Right forelimb (tissue), 1 donor: ENCODE results near the gene IRF5.
A peak's percentile ranks its signal among the peaks of the same experiment; 100 is the strongest.
"Not testable (repeated sequence)": the region's sequence is repeated elsewhere in the genome, so short reads cannot be mapped to it uniquely, and the experiment has no call there.

Source experiments
- DNase-seq: peaks from one replicate; pipeline ENCODE4 v3.0.0-alpha.2; 2018

Gene IRF5

DNA sequence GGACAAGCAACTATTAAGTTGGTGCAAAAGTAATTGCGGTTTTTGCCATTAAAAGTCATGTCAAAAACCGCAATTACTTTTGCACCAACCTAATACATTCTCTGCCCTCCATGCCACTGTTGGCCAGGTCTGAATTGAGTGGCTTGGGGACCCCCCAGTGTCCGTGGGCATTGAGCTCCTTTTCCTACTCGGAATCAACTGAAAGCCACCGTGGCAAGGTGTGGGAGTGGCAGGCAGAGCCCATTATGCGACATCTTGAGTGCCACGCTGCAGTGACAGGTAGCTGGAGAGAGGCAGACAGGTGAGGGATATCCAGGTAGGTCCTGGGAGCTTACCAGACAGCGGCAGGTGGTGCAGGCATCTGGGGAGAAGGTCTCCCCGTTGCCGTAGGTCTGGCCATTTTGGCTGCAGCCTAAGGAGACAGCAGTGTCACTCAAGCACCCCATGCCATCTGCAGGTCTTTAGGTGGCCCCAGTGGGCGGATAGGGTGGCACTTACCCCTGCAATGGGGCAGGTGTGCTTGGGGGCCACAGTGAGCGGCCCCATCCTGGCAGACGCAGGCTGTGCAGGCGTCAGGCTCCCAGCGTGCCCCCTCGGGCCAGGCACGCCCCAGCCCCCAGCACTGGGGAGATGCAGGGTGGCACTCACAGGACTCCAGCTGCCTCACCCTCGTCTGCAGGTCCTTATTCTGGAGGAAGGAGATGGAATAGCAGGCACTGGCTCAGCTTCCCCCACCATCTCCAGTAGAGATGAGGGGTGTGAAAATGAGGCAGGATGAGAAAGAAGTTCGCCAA is 30.8 kb upstream of the IRF5 start:
- no peak for DNase-seq

DNA sequence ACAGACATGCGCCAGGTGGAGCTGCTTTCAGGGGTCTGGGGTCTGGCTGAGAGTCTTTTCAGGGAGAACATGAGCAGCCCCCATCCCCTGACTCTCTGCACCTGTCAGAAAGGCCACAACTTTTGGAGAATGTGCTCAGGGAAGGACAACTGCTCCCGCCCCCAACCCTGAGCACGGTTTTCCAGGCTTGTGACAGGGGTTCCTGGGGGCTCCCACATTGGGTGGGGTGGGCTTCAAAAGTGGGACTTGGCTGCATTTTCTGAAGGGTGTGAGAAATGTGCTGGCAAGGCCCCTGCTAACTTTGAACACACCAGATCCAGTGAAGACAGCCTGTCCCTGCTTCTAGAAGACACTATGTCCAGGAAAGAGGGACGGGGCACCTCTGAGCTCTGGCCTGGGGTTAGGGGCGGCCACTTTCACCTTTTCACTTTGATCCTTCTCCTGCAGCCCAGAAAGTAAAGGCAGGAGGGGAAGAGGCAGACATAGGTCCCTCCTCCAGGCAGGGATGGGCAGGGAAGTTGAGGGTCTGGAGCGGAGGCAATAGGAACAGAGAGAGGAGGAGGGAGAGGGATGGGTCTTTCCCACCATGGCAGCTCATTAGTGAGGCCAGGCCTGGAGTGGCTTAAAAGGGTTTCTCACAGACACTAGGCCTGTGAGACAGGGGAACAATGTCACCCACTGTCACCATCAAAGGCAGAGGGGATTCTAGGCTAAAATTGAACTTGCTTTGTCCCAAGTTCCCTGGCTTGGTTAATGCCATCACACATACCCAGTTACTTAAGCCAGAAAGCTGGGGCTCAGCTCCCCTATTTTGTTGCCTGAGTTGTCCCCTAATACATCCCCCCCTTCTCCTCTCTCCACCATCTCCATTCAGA is 28.7 kb upstream of the IRF5 start:
- peak; percentile 34 for DNase-seq

DNA sequence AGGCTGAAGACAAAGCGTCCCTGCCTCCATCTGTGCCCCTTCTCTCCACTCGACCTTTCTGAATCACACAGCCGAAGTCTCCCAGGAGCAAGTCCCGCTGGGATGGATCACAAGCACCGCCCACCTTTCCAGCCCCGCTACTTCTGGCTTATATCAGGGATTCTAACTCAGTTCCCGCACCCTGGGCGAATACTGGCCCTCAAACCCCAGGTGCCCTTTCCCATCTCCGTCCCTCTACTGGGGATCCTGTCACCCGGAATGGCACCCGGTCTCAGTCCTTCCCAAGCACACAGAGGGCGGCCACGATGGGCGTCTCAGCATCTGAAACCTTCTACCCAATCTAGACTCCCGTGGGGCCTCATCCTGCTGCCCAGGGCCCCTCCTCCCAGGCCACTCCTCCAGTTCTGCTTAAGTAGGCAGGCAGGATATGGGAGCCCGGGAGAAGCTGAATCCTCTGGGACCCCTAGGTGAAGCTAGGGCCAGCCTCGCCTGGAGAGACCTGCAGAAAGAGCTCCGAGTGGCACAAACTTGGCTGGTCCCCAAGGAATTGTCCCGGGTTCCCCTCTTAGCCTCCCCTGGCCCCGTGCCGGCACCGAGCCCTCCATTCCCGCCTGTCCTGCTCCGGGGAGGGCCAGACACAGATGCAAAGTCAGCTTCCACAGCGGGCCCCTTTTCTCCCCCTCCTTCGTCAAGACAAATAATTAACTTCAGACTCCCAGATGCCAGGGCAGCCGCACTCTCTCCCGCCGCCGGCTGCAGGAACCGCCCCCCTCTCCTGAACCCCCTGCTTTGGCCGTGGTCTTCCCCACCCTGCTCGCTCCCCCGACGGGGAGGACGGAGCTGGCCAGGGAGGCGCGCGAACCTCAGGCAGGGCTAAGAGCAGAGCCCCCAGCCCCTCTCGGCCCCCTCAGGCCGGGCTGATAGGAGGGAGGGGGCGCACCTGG is 27.8 kb upstream of the IRF5 start:
- peak; percentile 49 for DNase-seq

DNA sequence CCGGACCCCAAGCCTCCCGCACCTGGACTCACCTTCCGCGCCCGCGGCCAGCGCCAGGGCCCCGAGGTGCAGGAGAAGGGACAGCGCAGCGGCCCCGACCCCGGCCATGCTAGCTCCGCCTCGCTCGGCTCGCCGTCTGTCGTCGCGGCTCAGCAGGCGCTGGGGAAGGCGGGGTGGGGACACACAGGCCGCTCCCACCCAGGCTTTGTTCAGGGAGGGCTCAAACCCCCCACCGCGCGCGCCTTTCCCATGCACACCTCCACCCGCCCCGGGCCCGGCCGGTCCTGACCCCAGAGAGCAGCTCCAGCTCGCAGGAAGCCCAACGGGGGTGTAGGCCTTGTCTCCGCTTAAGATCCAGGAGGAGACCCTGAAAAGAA is 27.2 kb upstream of the IRF5 start, which contains the start of gene KCP:
TSS of gene KCP (minus strand) at position 141 of the 377 bp plus-strand sequence. CDS start at position 108, 33 bp downstream.
- DNase-seq: peak; percentile 46

DNA sequence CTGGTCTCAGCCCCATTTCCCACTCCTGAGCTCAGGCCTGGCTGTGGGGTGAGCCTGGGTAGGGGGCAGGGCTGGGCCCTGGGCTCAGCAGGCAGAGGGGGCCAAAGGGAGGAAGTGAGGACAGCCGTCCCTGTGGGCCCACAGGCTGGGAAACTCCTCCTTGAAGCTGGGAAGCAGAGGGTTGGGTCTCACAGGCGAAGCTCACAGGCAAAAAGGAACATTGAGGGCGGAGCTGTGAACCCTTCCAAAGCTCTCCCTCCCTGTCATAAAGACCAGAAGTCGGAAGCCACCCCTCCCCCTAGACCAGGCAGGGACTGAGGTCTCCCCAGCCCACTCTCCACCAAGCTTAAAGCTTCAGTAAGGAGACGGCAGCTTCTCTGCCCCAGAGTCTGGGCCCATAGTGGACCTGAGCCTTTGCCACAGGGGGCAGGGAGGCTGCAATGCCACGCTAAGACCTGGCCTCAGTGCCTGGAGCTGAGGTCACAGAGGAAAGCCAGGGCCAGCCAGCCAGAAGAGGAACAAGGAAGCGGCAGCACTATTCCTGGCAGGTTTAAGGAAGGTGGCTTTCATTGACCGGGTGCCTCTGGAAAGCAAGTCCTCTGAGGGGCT is 26.2 kb upstream of the IRF5 start:
- no peak for DNase-seq

DNA sequence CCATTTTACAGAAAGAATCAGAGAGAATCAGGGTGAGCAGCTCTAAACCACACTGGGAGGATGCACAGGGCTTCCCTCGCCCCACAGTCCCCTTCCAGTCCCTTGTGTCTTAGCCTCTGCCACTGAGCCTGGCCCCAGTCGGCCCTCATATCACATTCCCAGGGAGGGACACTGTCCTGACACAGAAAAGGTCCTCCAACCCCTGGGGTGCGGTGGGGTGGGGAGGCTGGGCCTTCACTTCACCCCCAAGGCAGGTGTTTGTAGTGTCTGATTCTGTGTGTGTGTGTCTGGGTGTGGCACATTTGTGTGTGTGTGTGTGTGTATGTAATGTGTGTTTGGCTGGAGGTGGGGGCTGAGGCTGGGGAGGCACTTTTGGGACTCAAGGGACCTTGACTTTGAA is 25.4 kb upstream of the IRF5 start:
- no peak for DNase-seq

DNA sequence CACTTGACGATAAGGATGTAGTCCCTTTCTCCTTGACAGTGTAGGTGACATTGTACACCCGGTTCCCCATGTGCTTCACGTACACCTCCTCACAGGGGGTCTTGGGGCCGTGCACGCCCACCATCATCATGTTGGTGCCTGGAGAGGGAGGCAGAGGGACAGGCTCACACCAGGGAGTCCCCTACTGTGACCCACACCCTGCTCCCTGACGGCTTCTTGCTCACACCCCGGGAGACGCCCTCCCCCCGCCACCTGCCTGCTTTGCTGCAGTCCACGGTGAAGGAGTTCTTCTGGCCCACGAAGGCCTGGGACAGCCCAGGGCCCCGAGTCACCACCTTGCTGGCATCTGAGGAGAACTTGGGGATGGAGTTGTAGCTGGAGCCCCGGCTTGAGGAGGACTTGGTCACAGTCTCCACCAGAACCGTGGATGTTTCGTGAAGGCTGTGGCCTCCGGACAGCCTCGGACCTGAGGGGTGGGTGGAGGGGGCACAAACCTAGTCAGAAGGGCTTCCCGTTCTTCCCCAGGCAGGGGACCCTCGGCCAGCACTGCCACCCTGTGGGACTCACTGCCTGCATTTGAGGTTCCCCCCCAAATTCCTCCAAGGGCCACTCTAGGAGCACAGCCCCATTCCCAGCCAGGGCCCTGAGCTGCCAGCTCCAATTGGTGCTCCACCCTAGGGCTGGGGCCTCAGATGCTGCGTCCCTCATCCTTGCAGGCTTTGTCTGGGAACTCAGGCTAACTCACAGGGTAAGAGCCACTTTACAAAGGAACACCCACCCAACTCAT is 24.8 kb upstream of the IRF5 start:
- not testable (repeated sequence) for DNase-seq

DNA sequence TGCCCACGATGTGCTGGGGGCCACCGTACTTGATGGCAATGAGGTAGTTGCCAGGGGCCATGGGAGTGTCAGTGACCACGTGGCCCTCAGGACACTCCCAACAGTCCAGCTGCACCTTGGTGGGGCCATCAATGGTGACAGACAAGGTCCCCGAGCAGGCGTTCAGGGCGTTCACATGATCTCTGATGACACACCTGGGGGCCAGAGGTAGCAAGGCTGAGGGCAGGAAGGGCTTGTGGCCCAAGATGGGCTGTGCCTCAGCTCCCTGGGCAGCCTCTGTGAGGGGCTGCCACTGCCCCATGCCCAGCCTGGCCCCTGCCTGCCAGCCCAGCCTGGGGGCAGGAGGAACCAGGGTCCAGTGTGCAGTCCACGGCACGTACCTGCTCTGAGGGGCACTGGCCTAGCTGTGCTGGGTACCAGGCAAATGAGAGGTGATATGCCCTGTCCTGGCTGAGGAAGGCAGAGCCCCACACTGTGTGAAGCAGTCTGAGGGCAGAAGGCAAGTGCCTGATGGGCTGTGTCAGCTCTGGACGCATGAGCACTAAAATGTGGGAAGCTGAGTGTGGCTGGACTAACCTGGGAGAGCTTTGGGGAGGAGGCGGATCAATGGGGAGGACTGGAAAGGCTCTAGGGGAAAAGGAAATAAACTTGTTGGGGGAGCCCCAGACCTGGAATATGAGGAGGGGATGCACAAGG is 23.7 kb upstream of the IRF5 start:
- DNase-seq: no peak

DNA sequence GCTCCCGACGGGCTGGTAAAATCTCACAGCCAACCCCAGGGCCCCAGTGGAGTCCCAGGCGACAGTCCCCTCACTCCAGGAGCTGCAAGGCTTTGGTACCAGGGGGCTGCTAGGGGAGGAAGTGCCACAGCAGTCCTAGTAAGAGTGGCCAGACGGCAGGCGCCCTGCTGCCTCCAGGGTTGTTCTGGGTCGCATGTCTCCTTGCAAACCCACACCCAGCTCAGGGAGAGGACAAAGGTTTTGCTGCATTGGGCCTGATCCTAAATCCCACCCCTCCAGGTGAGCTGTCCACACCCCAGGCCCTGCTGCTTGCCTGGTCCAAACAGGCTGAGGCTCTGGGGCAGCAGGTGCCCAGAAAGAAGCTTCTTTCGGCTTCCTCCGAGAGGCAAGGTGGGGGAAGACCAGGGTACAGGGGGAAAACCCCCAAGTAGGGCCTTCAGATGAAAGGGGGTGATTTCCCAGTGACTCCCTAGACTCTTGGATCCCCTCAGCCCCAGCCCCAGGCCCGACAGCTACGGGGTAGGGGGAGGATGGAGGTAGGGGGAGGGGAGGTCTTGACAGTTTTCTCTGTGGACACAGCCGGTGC is 23.1 kb upstream of the IRF5 start:
- DNase-seq: no peak

DNA sequence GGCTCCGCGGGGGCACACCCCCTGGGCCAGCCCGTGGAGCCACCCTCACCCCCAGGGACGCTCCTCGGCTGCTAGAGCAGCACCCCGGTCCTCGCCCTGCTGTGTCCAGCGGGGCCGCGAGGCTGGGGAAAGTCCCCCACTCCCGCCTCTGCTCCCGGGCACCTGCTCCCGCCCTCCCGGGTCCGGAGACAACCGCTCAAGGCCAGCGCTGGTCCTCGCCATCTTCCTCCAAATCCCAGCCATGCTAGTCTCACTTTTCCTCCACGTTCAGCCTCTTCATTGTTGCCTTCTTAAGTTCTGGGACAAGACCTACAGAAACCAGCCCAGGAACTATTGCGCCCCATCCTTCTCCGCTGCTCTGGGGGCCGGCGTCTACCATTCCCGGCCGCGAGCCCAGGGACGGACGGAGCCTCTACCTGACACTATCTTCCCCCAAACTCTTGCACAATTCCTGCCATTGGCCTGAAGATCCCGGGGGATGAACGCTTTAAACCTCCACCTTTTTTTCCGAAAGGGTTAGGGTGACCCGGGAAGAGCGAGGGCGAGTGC is 22.4 kb upstream of the IRF5 start:
- DNase-seq: no peak

DNA sequence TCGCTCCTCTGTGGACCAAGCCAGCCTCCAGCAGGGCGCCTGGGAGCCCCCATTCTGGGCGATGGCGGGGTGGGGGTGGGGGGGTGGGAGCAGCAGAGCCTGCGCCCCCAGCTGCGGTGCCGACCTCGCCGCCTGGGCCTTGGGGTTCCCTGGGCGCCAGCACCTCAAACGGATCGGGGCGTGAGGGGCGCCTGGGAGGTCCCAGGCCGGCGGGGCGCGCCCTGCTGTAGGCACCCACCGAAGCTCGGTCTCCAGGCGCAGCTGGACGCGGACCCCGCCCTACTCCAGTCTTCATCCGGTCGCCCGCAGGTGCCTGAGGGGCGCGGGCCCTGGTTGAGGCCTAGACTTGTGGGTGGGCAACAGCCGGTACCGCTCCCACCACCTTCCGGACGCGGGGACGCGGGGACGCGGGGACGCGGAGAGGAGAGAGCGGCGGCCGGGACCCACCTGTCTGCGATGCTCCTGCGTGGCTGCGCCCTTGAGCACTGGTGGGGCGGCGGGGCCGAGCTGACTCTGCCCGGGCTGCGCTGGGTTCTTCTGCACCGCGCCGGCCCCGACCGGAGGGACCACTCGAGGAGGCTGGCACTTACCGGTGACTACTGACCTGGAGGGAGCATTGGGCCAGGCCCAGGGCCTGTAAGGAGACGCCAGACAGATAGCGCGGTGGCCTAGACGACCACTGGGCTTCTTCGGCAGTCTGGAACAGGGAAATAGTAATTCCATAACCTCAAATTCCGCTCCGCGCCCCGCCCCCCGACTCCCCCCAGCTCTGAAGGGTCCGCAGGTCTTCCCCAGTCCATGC is 21.7 kb upstream of the IRF5 start:
- DNase-seq: no peak

DNA sequence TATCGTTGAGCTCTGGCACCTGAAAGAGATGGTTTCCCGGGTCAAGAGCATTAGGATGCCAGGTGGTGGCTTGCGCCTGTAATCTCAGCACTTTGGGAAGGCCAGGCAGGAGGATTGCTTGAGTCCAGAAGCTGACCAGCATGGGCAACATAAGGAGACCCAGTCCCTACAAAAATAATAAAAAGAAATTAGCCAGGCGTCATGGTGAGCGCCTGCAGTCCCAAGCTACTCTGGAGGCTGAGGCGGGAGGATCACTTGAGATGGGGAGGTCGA is 21.1 kb upstream of the IRF5 start:
- no peak for DNase-seq

DNA sequence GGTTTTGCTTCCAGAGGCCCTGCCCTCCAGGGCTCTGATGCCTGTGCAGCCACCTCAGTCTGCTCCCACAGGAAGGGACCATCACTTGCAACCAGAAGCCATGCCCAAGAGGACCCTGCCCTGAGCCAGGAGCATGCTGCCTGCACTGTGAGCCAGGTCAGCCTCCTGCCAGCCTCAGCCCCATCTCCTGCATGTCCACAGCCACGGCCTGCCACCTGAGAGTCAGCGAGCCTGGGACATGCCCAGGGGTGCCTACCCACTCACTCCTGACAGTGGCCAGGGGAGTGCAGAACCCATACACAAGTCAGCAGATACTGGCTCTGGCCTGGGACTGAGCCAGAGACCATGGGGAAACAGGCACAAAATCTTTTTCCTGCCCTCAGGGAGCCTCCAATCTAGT is 20.6 kb upstream of the IRF5 start:
- no peak for DNase-seq

DNA sequence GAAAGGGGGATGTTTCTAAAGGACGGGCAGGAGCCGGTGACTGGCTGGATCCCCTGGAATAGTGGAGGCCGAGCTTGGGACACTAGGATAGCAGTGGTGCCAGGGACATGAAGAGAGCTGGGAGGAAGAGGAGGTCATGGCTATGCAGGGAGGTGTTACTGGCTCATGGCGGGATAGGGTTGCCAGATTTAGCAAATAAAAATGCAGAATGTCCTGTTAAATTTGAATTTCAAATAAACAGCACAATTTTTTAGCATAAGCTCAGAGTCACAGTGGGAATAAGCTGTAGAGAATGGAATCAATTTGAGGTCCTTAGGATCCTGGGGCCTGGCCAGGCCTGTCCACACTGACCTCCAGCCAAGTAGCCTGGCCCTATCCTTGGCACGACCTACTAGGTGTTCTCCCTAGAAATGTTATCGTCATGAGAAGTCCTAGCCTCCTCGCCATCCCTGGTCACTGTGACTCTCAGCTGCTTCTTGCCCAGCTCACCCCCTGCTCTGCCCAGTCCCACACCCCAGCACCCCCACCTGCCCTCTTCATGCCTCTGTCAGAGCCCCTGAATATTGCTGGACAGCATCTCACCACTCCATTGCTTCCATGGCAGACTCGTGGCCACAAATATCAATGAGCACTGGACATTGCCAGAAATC is 19.6 kb upstream of the IRF5 start:
- DNase-seq: no peak

DNA sequence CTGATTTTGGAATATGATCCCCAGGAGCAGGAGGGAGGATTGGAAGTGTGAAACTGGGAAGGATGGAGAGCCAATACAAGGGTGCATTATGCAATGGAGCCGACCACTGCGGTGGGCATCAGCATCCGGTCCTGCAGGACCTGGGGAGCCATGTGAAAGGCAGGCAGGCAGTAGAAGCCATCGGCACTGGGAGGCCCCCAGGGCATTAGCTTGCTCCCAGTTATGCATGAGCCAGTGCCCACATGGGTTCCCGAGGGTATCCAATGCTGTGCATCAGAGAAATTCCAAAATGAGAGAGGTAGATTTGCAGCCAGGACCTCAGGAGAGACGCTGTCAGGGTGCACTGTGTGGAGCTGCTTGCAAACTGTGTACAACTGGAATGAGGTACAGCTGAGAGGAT is 18.5 kb upstream of the IRF5 start:
- DNase-seq: no peak

DNA sequence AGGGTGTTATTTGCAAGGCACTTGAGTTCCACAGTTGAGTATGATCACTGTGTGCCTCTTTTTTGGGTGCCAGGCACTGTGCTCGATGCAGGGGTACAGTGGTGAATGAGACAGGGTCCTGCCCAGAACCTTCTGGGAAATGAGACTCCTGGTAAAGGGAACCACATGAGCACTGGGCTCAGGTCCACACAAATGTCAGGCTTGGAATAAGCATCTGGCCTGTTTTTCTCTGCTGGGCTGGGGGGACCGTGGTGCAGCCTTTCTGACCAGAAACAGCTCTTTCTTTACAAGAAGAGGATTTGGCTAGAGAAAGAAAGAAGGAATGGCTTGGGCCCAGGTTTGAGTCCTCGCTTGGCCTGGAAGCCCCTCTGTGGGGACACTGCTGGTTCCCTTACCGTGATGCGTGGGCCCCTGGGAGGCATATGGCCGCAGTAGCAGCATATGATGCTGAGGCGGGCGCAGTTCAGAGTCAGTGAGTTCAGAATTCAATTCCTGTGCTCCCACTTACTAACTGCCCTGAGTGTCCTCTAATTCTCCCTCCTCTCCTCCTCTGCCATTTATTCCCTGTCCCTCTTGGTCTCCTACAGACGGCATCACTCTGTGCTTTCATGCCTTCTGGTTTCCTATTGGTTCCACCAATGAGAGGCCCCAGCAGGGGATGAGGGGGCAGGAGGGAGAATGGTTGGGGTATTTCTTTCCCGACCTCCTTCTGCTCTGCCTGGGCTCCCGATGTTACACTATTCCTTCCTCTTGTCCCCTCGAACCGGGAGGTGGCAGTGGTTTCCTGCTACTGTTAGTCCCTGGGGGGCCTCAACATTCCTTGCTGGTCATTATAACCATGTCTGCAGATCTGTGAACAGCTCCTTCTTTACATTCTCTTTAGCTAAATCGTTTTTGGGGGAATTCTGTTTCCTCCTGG is 17.6 kb upstream of the IRF5 start:
- DNase-seq: no peak

DNA sequence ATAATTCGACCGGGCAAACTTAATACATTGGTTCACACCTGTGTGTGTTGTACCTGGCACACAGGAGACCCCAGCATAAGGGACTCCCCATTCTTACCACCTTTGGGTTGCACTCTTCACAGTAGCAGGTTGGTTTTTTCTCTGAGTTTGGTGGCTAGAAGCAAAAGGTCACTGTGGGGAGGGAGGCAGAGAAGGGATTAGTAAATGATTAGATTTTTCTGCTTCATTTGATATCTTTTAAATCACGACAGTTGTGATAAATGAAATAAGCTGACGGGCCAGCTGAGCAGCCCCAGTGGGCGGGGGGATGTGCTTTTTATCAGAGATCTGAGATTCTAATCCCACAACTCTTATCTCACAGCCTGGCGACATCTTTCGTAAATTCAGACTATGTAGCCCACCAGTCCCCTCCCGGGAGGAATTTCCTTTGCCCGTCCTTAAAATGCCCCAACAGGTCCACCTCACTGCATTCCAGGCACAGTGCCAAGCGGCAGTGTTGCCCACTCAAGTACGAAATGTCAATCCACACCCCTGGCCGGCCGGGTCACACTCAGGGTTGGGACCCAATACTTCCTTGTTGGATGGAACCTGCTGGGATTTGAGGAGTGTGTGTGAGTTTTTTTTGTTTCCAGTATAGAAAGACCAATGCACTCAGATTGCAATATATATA is 16.7 kb upstream of the IRF5 start:
- DNase-seq: no peak
